NCI-H460 (cell line): ENCODE results near the gene MUC4. TPM values are rescaled to one million over a fixed set of nuclear protein-coding genes. Genes with fewer than 3 reads are reported as not detected.
"Not testable (repeated sequence)": the region's sequence is repeated elsewhere in the genome, so short reads cannot be mapped to it uniquely, and the experiment has no call there.

Source experiments
- DNase-seq: peaks from one replicate; pipeline ENCODE4 v3.0.0-alpha.2; 2016; ENCODE audit warnings: low read depth; ENCODE audit errors: extremely low read depth
- total RNA-seq: library from RNA; depleted of rRNA; stranded (reverse); fragments of >200 nt; shearing (Covaris generic); gene quantifications from 2 replicates; pipeline ENCODE4 v1.2.3, GENCODE V29; 2014

MUC4 gene
- total RNA-seq, 1 experiment from 2014 or later = not detected

GRCh38 chr3:195763076-195763830, 48.5 kb downstream of the MUC4 start:
- DNase-seq = no peak

DNA sequence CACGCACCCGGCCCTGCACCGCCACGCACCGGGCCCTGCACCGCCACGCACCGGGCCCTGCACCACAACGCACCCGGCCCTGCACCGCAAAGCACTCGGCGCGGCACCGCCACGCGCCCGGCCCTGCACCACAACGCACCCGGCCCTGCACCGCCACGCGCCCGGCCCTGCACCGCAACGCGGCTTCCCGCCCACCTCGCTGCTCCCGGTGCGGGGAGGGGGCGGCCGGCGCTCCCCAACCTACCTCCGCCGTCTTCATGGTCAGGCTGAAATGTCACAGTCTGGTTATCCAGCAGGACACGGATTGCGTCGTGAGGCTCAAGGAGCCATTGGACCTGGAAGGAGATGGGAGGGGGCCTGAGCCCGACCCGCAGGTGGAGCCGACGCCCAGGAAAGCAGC, 49.1 kb downstream of the MUC4 start:
- no peak for DNase-seq

DNA sequence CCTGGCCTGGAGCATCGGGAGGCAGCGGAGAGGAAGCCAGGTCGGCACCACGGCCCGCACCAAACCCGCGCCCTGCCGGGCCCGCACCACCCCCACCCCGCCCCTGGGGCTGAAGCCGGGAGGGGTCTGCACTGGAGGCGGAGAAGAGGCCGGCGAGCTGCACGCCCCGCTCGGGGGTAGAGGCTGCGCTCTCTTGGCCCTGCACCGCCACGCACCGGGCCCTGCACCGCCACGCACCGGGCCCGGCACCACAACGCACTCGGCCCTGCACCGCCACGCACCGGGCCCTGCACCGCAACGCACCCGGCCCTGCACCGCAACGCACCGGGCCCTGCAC, 49.5 kb downstream of the MUC4 start:
- no peak for DNase-seq

- DNase-seq = no peak
Observed at GRCh38 chr3:195761567-195762248, 50.0 kb downstream of the MUC4 start.

DNA sequence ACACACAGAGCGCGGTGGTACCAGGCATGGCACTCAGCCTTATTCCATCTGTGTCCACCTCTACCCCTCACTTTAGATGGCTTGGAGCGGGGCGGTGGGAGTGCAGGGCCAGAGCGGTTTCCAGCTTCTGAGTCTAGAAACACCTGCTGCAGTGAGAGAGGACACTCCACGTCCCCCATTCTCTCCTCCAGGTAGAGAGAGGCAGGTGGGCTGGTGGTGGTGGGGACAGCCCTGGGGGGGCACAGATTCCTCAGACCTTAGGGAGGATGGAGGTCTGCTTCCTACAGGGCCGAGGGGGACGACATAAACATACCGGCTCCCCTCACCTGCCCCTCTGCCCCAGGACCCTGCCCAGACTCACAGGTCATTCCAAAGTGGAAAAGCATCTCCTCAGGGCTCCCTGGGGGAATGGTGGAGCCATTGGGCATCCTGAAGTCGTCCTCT, 50.6 kb downstream of the MUC4 start:
- DNase-seq = no peak

DNA sequence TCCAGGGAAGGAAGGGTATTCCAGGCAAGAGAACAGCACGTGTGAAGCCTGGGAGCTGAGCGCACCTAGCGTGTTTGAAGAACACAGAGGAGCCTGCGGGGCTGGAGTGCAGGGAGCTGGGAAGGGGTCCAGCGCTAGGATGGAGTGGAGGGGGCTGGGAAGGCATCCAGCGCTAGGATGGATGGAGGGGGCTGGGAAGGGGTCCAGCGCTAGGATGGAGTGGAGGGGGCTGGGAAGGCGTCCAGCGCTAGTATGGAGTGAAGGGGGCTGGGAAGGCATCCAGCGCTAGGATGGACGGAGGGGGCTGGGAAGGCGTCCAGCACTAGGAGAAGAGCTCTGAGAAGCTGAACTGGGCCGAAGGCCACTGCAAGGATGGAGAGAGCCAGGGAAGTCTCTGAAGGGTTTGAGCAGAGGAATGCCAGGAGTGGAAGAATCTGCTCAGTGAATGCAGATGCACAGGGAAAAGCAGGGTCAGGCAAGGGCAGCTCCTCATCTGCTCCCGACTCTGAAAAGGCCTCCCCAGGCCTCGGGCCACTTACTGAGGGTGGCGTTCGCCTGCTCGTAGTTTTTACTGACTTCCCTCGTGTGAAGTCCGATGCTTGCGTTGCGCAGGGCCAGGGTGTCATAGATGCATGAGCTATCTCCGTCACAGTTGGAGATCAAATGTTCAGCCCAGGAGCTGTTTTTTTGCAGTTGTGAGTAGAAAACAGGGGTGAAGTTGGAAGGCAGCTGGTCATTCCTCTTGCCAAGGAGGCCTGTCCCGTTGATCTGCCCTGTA, 51.2 kb downstream of the MUC4 start:
- no peak for DNase-seq

DNA sequence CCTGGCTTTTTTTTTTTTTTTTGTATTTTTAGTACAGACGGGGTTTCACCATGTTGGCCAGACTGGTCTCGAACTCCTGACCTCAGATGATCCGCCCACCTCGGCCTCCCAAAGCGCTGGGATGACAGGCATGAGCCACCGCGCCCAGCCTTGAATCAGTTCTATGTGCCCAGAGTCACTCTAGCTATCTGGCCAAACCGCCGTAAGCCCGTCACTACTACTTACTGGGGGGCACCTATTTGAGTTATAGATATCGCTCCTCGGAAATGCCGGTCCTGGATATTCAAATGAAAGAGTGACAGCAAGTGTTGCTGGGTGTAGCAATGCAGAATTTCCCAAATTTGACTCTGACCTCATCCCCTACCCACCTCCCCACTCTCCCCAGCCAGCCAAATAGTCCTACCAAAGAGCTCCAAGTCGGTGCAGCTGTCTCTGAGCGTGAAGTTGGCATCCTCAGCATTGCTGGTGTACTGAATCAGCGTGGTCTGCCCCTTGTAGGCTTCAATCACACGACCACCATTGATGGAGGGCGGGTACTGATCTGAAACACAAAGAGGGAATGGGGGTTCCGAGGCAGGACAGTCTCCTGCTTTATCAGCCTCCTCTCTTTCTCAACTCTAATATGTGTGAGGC, 52.9 kb downstream of the MUC4 start:
- no peak for DNase-seq

GRCh38 chr3:195757827-195758226, 53.9 kb downstream of the MUC4 start:
- DNase-seq = no peak

GRCh38 chr3:195757438-195757770, 54.3 kb downstream of the MUC4 start:
- no peak for DNase-seq

- DNase-seq = no peak
Observed at GRCh38 chr3:195755791-195756676, 55.7 kb downstream of the MUC4 start.

DNA sequence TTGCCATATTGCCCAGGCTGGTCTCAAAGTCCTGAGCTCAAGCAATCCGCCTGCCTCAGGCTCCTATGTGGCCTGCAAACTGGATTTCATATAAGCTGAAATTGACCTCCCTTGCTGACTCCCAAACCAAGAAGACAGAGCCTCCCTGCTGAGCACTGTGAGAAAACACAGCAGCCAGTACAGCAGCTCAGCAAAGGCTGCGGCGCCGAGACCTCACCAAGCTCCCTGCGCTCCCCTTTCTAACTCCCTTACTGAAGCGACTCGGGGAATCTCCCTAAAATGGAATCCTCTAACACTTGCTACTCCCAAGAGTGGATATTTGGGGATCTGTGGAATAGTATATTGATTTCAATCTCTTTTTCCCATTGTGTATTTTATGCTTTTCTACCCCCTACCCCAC, 56.3 kb downstream of the MUC4 start:
- DNase-seq = no peak

- DNase-seq = no peak
Observed at GRCh38 chr3:195754906-195755305, 56.8 kb downstream of the MUC4 start.

DNA sequence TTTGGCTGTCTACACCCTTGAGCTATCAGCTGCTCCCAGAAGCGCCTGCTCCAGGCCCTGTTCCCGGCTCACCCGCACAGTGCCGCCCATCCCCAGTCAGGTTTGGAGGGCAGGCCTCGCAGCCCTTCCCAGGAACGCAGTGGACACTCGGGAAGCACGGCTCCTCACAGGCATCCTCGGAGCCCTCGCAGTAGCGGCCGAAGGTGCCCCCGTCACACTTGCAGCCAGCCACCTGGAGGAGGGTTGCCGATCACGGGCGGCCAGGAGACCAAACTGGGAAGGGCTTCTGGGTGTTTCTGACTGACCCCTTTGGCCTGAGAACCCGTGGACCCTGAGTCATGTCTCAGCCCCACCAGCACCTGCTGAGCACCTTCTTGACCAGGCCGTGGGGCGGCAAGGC, 57.6 kb downstream of the MUC4 start:
- DNase-seq = no peak

GRCh38 chr3:195753581-195753980, 58.1 kb downstream of the MUC4 start:
- DNase-seq = no peak

- DNase-seq = no peak
Observed at GRCh38 chr3:195752546-195753331, 59.0 kb downstream of the MUC4 start.

- DNase-seq = no peak
Observed at GRCh38 chr3:195752066-195752465, 59.7 kb downstream of the MUC4 start.

- no peak for DNase-seq
Observed at GRCh38 chr3:195751560-195751959, 60.2 kb downstream of the MUC4 start.

GRCh38 chr3:195750797-195751520, 60.8 kb downstream of the MUC4 start:
- DNase-seq = no peak

- not testable (repeated sequence) for DNase-seq
Observed at GRCh38 chr3:195749101-195749500, 62.6 kb downstream of the MUC4 start.
